GM13977 (cell line): ENCODE results near the gene JAKMIP3.

ENCODE experiments used
- DNase-seq: peaks from one replicate; pipeline ENCODE4 v3.0.0; 2012; ENCODE audit warnings: low spot score
- CTCF ChIP-seq: IDR thresholded peaks from 2 replicates; pipeline ENCODE4 v1.5.1; 2012; ENCODE audit warnings: mild to moderate bottlenecking, control low read depth; ENCODE audit not compliant: insufficient read depth; ENCODE audit errors: extremely low read depth, missing control alignments
- in situ Hi-C: fragments of 300-500 bp; cut with MboI; formaldehyde crosslinking; loops from one replicate; pipeline ENCODE4 v1.12.0; 2022; ENCODE audit warnings: low sequenced_read_pairs, low pct_unique_long_range_greater_than_20kb, mixed read lengths, inconsistent platforms; ENCODE audit not compliant: unreplicated experiment

Gene JAKMIP3

GRCh38 chr10:132040046-132040445 is 25.7 kb upstream of the JAKMIP3 start:
- in situ Hi-C loops = no loop called here
- TF ChIP-seq CTCF = no peak
- no peak for DNase-seq

- in situ Hi-C loops = no loop called here
- no peak for DNase-seq
- TF ChIP-seq CTCF = no peak
Observed at GRCh38 chr10:132041340-132041739, 24.4 kb upstream of the JAKMIP3 start.

- no peak for DNase-seq
- TF ChIP-seq CTCF = no peak
- in situ Hi-C loops = no loop called here
Observed at GRCh38 chr10:132043861-132044695, 21.7 kb upstream of the JAKMIP3 start.

- in situ Hi-C loops = no loop called here
Observed at GRCh38 chr10:132044803-132045202, 20.9 kb upstream of the JAKMIP3 start.

GRCh38 chr10:132045324-132045723 is 20.4 kb upstream of the JAKMIP3 start:
- no peak for TF ChIP-seq CTCF
- in situ Hi-C loops = no loop called here
- DNase-seq = no peak

More at GRCh38 chr10:132044803-132045202, 20.9 kb upstream of the JAKMIP3 start:
- DNase-seq = no peak
- TF ChIP-seq CTCF = no peak

- no peak for DNase-seq
- in situ Hi-C loops = no loop called here
Observed at GRCh38 chr10:132047575-132048293, 18.0 kb upstream of the JAKMIP3 start.

More at GRCh38 chr10:132047575-132048293, 18.0 kb upstream of the JAKMIP3 start:
- no peak for TF ChIP-seq CTCF
